ENCODE measurements around the gene ILDR1.

ILDR1 gene

GRCh38 chr3:122004107-122004506 is 17.9 kb downstream of the ILDR1 start:
- no peak for ATAC-seq

GRCh38 chr3:122003606-122004005 is 18.4 kb downstream of the ILDR1 start:
- ATAC-seq: no peak
- no peak for TF ChIP-seq ZNF565 (CRISPR knock-in tag; conservative IDR thresholded peaks at IDR 0.05; ENCODE audit: low read depth)
- TF ChIP-seq GLIS3 (CRISPR knock-in tag; IDR thresholded peaks at IDR 0.05): no peak
- TF ChIP-seq TOX (CRISPR knock-in tag; IDR thresholded peaks at IDR 0.05; ENCODE audit: borderline replicate concordance): no peak
- TF ChIP-seq BACH2 (CRISPR knock-in tag; IDR thresholded peaks at IDR 0.05; ENCODE audit: borderline replicate concordance): no peak
- TF ChIP-seq ZC3H10 (CRISPR knock-in tag; IDR thresholded peaks at IDR 0.05): no peak
- no peak for TF ChIP-seq OSR1 (CRISPR knock-in tag; IDR thresholded peaks at IDR 0.05)

More at GRCh38 chr3:122004107-122004506, 17.9 kb downstream of the ILDR1 start:
- TF ChIP-seq ZNF565 (CRISPR knock-in tag; conservative IDR thresholded peaks at IDR 0.05; ENCODE audit: low read depth) (no peak), ZFP3 (CRISPR knock-in tag; IDR thresholded peaks at IDR 0.05) (no peak), OSR1 (CRISPR knock-in tag; IDR thresholded peaks at IDR 0.05) (no peak), SNAI2 (CRISPR knock-in tag; IDR thresholded peaks at IDR 0.05) (no peak), RARB (CRISPR knock-in tag; IDR thresholded peaks at IDR 0.05) (no peak), ARNTL (CRISPR knock-in tag; IDR thresholded peaks at IDR 0.05; ENCODE audit: borderline replicate concordance, low read depth) (no peak), ISL1 (CRISPR knock-in tag; IDR thresholded peaks at IDR 0.05) (no peak), BACH2 (CRISPR knock-in tag; IDR thresholded peaks at IDR 0.05; ENCODE audit: borderline replicate concordance) (no peak), ZFP30 (CRISPR knock-in tag; IDR thresholded peaks at IDR 0.05) (no peak), ESRRG (CRISPR knock-in tag; IDR thresholded peaks at IDR 0.05) (no peak)
- TF ChIP-seq, protein P1, sequence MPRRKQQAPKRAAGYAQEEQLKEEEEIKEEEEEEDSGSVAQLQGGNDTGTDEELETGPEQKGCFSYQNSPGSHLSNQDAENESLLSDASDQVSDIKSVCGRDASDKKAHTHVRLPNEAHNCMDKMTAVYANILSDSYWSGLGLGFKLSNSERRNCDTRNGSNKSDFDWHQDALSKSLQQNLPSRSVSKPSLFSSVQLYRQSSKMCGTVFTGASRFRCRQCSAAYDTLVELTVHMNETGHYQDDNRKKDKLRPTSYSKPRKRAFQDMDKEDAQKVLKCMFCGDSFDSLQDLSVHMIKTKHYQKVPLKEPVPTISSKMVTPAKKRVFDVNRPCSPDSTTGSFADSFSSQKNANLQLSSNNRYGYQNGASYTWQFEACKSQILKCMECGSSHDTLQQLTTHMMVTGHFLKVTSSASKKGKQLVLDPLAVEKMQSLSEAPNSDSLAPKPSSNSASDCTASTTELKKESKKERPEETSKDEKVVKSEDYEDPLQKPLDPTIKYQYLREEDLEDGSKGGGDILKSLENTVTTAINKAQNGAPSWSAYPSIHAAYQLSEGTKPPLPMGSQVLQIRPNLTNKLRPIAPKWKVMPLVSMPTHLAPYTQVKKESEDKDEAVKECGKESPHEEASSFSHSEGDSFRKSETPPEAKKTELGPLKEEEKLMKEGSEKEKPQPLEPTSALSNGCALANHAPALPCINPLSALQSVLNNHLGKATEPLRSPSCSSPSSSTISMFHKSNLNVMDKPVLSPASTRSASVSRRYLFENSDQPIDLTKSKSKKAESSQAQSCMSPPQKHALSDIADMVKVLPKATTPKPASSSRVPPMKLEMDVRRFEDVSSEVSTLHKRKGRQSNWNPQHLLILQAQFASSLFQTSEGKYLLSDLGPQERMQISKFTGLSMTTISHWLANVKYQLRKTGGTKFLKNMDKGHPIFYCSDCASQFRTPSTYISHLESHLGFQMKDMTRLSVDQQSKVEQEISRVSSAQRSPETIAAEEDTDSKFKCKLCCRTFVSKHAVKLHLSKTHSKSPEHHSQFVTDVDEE (CRISPR knock-in tag; IDR thresholded peaks at IDR 0.05): no peak
- TF ChIP-seq, protein P2, sequence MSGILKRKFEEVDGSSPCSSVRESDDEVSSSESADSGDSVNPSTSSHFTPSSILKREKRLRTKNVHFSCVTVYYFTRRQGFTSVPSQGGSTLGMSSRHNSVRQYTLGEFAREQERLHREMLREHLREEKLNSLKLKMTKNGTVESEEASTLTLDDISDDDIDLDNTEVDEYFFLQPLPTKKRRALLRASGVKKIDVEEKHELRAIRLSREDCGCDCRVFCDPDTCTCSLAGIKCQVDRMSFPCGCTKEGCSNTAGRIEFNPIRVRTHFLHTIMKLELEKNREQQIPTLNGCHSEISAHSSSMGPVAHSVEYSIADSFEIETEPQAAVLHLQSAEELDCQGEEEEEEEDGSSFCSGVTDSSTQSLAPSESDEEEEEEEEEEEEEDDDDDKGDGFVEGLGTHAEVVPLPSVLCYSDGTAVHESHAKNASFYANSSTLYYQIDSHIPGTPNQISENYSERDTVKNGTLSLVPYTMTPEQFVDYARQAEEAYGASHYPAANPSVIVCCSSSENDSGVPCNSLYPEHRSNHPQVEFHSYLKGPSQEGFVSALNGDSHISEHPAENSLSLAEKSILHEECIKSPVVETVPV (CRISPR knock-in tag; IDR thresholded peaks at IDR 0.05): no peak
- TF ChIP-seq, protein P3, sequence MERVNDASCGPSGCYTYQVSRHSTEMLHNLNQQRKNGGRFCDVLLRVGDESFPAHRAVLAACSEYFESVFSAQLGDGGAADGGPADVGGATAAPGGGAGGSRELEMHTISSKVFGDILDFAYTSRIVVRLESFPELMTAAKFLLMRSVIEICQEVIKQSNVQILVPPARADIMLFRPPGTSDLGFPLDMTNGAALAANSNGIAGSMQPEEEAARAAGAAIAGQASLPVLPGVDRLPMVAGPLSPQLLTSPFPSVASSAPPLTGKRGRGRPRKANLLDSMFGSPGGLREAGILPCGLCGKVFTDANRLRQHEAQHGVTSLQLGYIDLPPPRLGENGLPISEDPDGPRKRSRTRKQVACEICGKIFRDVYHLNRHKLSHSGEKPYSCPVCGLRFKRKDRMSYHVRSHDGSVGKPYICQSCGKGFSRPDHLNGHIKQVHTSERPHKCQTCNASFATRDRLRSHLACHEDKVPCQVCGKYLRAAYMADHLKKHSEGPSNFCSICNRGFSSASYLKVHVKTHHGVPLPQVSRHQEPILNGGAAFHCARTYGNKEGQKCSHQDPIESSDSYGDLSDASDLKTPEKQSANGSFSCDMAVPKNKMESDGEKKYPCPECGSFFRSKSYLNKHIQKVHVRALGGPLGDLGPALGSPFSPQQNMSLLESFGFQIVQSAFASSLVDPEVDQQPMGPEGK (CRISPR knock-in tag; IDR thresholded peaks at IDR 0.05; ENCODE audit: borderline replicate concordance): no peak

- no peak for TF ChIP-seq TOX (CRISPR knock-in tag; IDR thresholded peaks at IDR 0.05; ENCODE audit: borderline replicate concordance)
- TF ChIP-seq, protein P1 (CRISPR knock-in tag; IDR thresholded peaks at IDR 0.05): no peak
- TF ChIP-seq BACH2 (CRISPR knock-in tag; IDR thresholded peaks at IDR 0.05; ENCODE audit: borderline replicate concordance): no peak
- TF ChIP-seq RARB (CRISPR knock-in tag; IDR thresholded peaks at IDR 0.05): no peak
- no peak for TF ChIP-seq ZFP30 (CRISPR knock-in tag; IDR thresholded peaks at IDR 0.05)
- TF ChIP-seq POU6F1 (CRISPR knock-in tag; IDR thresholded peaks at IDR 0.05; ENCODE audit: borderline replicate concordance, low read depth): no peak
- TF ChIP-seq GLIS3 (CRISPR knock-in tag; IDR thresholded peaks at IDR 0.05): no peak
- TF ChIP-seq ZNF565 (CRISPR knock-in tag; conservative IDR thresholded peaks at IDR 0.05; ENCODE audit: low read depth): no peak
- TF ChIP-seq CSDC2 (CRISPR knock-in tag; IDR thresholded peaks at IDR 0.05): no peak
- no peak for TF ChIP-seq ARNTL (CRISPR knock-in tag; IDR thresholded peaks at IDR 0.05; ENCODE audit: borderline replicate concordance, low read depth)
- TF ChIP-seq, protein P2 (CRISPR knock-in tag; IDR thresholded peaks at IDR 0.05): no peak
- TF ChIP-seq ZFP3 (CRISPR knock-in tag; IDR thresholded peaks at IDR 0.05): no peak
- TF ChIP-seq SNAI2 (CRISPR knock-in tag; IDR thresholded peaks at IDR 0.05): no peak
- TF ChIP-seq, protein P4, sequence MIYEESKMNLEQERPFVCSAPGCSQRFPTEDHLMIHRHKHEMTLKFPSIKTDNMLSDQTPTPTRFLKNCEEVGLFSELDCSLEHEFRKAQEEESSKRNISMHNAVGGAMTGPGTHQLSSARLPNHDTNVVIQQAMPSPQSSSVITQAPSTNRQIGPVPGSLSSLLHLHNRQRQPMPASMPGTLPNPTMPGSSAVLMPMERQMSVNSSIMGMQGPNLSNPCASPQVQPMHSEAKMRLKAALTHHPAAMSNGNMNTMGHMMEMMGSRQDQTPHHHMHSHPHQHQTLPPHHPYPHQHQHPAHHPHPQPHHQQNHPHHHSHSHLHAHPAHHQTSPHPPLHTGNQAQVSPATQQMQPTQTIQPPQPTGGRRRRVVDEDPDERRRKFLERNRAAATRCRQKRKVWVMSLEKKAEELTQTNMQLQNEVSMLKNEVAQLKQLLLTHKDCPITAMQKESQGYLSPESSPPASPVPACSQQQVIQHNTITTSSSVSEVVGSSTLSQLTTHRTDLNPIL (CRISPR knock-in tag; IDR thresholded peaks at IDR 0.05; ENCODE audit: low read depth): no peak
These were observed 18.9 kb downstream of the ILDR1 start for GRCh38 chr3:122003112-122003511.

More at GRCh38 chr3:122003112-122003511, 18.9 kb downstream of the ILDR1 start:
- no peak for ATAC-seq
